Endodermal cell (in vitro differentiated cells): ENCODE data around the gene ABCC1. TPM values are rescaled to one million over a fixed set of nuclear protein-coding genes. Genes with fewer than 3 reads are reported as not detected.

Experiments
- DNase-seq: peaks from one replicate; pipeline ENCODE4 v3.0.0-alpha.2; 2017
- H3K27ac ChIP-seq: 2 replicates; pipeline ENCODE4 v1.5.1; 2013; ENCODE audit warnings: mild to moderate bottlenecking, low read depth, low read length, moderate library complexity
- H3K27me3 ChIP-seq: 2 replicates; pipeline ENCODE4 v1.6.1; 2013; ENCODE audit warnings: mild to moderate bottlenecking, low read length, moderate library complexity; ENCODE audit not compliant: insufficient read depth, control insufficient read depth, poor library complexity, severe bottlenecking
- H3K36me3 ChIP-seq: 2 replicates; pipeline ENCODE4 v1.7.0; 2013; ENCODE audit warnings: mild to moderate bottlenecking, low read length, moderate library complexity; ENCODE audit not compliant: control insufficient read depth, insufficient read depth
- H3K4me1 ChIP-seq: one replicate; pipeline ENCODE4 v1.7.0; 2013; ENCODE audit warnings: low read length; ENCODE audit not compliant: control insufficient read depth, insufficient read depth
- H3K4me3 ChIP-seq: 2 replicates; pipeline ENCODE4 v1.5.1; 2013; ENCODE audit warnings: mild to moderate bottlenecking, low read length, moderate library complexity
- H3K9ac ChIP-seq: 2 replicates; pipeline ENCODE4 v1.6.1; 2013; ENCODE audit warnings: mild to moderate bottlenecking, low read length, moderate library complexity; ENCODE audit not compliant: poor library complexity, severe bottlenecking; ENCODE audit errors: extremely low read depth
- H3K9me3 ChIP-seq: 2 replicates; pipeline ENCODE4 v1.6.1; 2013; ENCODE audit warnings: mild to moderate bottlenecking, low read length, moderate library complexity; ENCODE audit not compliant: control insufficient read depth
- H3K27ac Mint-ChIP-seq: 2 replicates; pipeline ENCODE4 v1.8.0; 2020; ENCODE audit warnings: mixed read lengths
- H3K27me3 Mint-ChIP-seq: 2 replicates; pipeline ENCODE4 v1.8.0; 2021; ENCODE audit warnings: mild to moderate bottlenecking, mixed read lengths; ENCODE audit not compliant: insufficient read depth
- H3K36me3 Mint-ChIP-seq: 2 replicates; pipeline ENCODE4 v1.8.0; 2020; ENCODE audit warnings: low read depth, mixed read lengths
- H3K4me1 Mint-ChIP-seq: 2 replicates; pipeline ENCODE4 v1.8.0; 2020; ENCODE audit warnings: mixed read lengths
- H3K4me3 Mint-ChIP-seq: 2 replicates; pipeline ENCODE4 v1.8.0; 2020; ENCODE audit warnings: mild to moderate bottlenecking, moderate library complexity, mixed read lengths
- H3K9me3 Mint-ChIP-seq: 2 replicates; pipeline ENCODE4 v1.8.0; 2020; ENCODE audit warnings: mild to moderate bottlenecking, mixed read lengths
- WGBS, 2 experiments: methylation state at CpG; one replicate each; pipeline versions ENCODE4 v1.1.5 to v1.1.7; 2013; ENCODE audit warnings: missing lambda C conversion rate in 2 of 2, mixed read lengths in 1 of 2; ENCODE audit not compliant: insufficient coverage in 1 of 2, insufficient read length in 1 of 2; 5-methylcytosine and 5-hydroxymethylcytosine counted together
- total RNA-seq, 2 donors: library from RNA; stranded (reverse); fragmentation: NEBNext Ultra II Directional in 1 of 2; extraction: Animal tissue kit (Norgen Biotek cat#: 25700) in 1 of 2; gene quantifications; 2 replicates in 1 of 2; 3 replicates in 1 of 2; pipeline ENCODE4 v1.2.1, GENCODE V29; 2021
- TF ChIP-seq, protein P1 (sequence below): fragments of 200-600 bp; sonication (generic); conservative IDR thresholded peaks from 2 replicates; pipeline ENCODE4 v1.5.0; 2021; ENCODE audit warnings: antibody characterized with exemption, mild to moderate bottlenecking

Gene ABCC1
- total RNA-seq, 2 donors from 2014 or later, result 47.1 to 51.2 TPM

DNA sequence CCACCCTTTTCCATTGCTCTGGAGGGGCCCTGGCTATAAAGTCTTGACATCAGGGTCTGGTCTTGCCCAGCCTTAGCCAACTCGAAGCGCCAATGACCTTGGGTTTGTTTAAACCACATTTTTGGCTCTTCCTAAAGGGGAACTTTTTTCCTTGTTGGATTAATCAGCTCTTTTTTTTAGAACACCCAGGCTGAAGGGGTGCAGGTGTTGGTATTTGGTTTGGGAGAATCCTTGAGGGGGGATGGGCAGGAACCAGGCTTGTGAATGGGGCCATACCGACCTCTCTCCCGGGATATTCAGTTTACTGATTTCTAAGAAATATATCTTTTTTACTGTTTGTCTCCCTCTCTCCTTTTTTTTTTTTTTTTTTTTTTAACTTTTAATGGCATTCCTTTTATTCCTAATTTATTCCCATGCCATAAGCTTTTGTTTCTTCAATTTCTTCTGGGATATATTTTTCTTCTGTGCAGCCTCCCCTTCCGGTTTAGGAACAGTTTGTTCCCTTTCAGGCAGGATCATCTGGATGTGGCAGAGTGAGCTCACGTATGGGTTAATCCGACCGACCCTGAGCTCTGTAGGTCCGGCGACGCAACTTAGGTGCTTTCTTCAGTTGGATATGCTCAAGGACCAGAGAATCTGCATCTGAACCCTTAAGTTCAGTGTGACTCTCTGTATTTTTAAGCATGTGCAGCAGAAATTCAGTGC lies 144.4 kb downstream of the ABCC1 start:
- 95 to 98% methylated on average over 5 to 11 of the region's 11 CpGs for WGBS, 2 experiments

DNA sequence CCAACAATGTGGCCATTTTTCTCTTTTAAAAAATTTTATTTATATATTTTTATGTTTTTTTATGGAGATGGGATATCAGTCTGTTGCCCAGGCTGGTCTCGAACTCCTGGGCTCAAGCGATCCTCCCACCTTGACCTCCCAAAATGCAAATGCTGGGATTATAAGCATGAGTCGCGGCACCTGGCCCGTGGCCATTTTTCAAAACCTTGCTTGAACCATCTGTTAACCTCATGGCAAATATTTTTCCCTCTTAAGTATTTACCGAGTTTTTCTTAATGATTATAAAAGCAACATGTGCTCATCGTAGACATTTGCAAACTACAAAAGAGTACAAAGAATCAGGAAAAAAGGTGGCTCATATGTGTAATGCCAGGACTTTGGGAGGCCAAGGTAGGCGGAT lies 146.2 kb downstream of the ABCC1 start:
- Histone ChIP-seq H3K36me3 (peaks cover 16% of the 10 kb centered on the region), H3K27me3 (no peaks in the 10 kb centered on the region), H3K9ac (no peak overlapping the region), H3K27ac (no peak overlapping the region), H3K9me3 (no peaks in the 10 kb centered on the region), H3K4me1 (no peaks in the 10 kb centered on the region), H3K4me3 (no peak overlapping the region)
- TF ChIP-seq, protein P1, sequence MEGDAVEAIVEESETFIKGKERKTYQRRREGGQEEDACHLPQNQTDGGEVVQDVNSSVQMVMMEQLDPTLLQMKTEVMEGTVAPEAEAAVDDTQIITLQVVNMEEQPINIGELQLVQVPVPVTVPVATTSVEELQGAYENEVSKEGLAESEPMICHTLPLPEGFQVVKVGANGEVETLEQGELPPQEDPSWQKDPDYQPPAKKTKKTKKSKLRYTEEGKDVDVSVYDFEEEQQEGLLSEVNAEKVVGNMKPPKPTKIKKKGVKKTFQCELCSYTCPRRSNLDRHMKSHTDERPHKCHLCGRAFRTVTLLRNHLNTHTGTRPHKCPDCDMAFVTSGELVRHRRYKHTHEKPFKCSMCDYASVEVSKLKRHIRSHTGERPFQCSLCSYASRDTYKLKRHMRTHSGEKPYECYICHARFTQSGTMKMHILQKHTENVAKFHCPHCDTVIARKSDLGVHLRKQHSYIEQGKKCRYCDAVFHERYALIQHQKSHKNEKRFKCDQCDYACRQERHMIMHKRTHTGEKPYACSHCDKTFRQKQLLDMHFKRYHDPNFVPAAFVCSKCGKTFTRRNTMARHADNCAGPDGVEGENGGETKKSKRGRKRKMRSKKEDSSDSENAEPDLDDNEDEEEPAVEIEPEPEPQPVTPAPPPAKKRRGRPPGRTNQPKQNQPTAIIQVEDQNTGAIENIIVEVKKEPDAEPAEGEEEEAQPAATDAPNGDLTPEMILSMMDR, result no peak
- Mint-ChIP-seq H3K9me3 (no peaks in the 10 kb centered on the region), H3K4me1 (peaks cover 7% of the 10 kb centered on the region), H3K27me3 (no peaks in the 10 kb centered on the region), H3K4me3 (no peak overlapping the region), H3K36me3 (peaks cover 43% of the 10 kb centered on the region), H3K27ac (peak overlapping the region; percentile 48)
- WGBS, 2 experiments, result 83 to 86% methylated on average over 6 to 8 of the region's 8 CpGs
- no peak for DNase-seq

More for the DNA sequence above, 144.4 kb downstream of the ABCC1 start:
- Mint-ChIP-seq H3K27me3 (no peaks in the 10 kb centered on the region), H3K27ac (no peak overlapping the region), H3K36me3 (peaks cover 46% of the 10 kb centered on the region), H3K4me1 (peaks cover 7% of the 10 kb centered on the region), H3K4me3 (no peak overlapping the region), H3K9me3 (no peaks in the 10 kb centered on the region)
- TF ChIP-seq, protein P1, result no peak
- no peak for DNase-seq
- Histone ChIP-seq H3K9me3 (no peaks in the 10 kb centered on the region), H3K27me3 (no peaks in the 10 kb centered on the region), H3K4me1 (no peaks in the 10 kb centered on the region), H3K27ac (no peak overlapping the region), H3K4me3 (no peak overlapping the region), H3K36me3 (peaks cover 13% of the 10 kb centered on the region), H3K9ac (no peak overlapping the region)

DNA sequence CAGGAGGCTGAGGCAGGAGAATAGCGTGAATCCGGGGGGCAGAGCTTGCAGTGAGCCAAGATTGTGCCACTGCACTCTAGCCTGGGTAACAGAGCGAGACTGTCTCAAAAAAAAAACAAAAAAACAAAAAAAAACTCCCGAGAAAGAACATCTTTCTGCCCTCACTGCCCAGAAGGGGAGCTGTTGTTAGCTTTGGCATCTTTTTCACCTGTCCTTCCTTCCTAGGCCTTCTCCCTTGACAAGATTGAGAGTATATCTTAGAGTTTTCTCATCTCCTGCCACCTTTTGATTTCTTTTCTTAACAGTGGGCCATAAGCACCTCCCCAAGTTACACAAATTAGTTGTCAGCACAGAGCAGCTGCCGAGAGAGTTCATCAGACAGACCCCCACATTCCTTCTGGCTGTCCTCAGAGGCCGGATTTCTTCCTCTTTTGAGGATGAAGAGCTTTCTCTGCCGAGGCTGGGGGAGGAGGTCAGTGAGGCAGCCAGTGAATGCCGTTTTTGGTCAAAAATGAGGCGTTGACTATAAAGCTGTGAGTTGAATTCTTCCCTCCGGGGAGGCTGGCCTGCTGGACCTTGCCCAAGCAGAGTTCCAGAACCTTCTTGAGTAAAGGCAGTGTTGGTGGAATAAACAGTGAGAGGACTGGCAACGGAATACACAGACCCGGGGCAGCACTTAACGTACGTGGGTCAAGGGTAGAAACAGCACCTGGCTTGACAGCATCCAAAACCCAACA lies 146.9 kb downstream of the ABCC1 start:
- Histone ChIP-seq H3K4me3 (no peak overlapping the region), H3K4me1 (no peaks in the 10 kb centered on the region), H3K9ac (no peak overlapping the region), H3K27me3 (no peaks in the 10 kb centered on the region), H3K27ac (no peak overlapping the region), H3K9me3 (no peaks in the 10 kb centered on the region), H3K36me3 (peaks cover 16% of the 10 kb centered on the region)
- Mint-ChIP-seq H3K27me3 (no peaks in the 10 kb centered on the region), H3K36me3 (peaks cover 45% of the 10 kb centered on the region), H3K27ac (peak overlapping the region; percentile 48), H3K4me1 (peaks cover 7% of the 10 kb centered on the region), H3K9me3 (no peaks in the 10 kb centered on the region), H3K4me3 (no peak overlapping the region)
- TF ChIP-seq, protein P1, result peak; percentile 69
- DNase-seq, result no peak
- 86 to 92% methylated on average over 12 to 14 of the region's 14 CpGs for WGBS, 2 experiments
